GM13977 (cell line): ENCODE data around the gene MGLL.

Experiments
- DNase-seq: peaks from one replicate; pipeline ENCODE4 v3.0.0; 2012; ENCODE audit warnings: low spot score
- in situ Hi-C: fragments of 300-500 bp; cut with MboI; formaldehyde crosslinking; loops from one replicate; pipeline ENCODE4 v1.12.0; 2022; ENCODE audit warnings: low sequenced_read_pairs, low pct_unique_long_range_greater_than_20kb, mixed read lengths, inconsistent platforms; ENCODE audit not compliant: unreplicated experiment
- TF ChIP-seq, protein P1 (sequence below): IDR thresholded peaks from 2 replicates; pipeline ENCODE4 v1.5.1; 2012; ENCODE audit warnings: mild to moderate bottlenecking, control low read depth; ENCODE audit not compliant: insufficient read depth; ENCODE audit errors: extremely low read depth, missing control alignments

The MGLL gene

DNA sequence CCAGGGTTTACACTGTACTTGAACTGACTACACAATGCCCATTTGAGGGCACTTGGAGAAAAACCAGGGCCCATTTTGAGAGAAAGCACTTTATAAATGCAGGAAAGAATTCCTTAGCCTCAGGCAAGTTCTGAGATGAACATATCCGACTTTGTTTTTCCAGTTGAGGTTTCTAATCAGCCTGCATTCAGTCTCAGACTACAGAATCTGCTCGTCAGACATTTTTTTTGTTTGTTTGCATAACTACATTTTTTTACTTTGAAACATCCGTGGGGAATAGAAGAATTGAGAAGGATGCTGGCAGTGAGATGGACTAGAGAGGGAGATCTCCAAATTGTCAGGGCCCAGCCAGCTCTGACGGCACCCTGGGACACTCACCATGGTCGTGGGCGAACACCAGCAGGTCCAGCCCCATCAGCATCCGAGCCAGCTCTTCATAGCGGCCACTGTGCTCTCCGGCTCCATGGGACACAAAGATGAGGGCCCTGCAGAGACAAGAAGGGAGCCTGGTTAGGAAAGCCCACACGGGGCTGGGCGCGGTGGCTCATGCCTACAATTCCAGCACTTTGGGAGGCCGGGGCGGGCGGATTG, 40.8 kb downstream of the MGLL start:
- DNase-seq: no peak
- TF ChIP-seq, protein P1, sequence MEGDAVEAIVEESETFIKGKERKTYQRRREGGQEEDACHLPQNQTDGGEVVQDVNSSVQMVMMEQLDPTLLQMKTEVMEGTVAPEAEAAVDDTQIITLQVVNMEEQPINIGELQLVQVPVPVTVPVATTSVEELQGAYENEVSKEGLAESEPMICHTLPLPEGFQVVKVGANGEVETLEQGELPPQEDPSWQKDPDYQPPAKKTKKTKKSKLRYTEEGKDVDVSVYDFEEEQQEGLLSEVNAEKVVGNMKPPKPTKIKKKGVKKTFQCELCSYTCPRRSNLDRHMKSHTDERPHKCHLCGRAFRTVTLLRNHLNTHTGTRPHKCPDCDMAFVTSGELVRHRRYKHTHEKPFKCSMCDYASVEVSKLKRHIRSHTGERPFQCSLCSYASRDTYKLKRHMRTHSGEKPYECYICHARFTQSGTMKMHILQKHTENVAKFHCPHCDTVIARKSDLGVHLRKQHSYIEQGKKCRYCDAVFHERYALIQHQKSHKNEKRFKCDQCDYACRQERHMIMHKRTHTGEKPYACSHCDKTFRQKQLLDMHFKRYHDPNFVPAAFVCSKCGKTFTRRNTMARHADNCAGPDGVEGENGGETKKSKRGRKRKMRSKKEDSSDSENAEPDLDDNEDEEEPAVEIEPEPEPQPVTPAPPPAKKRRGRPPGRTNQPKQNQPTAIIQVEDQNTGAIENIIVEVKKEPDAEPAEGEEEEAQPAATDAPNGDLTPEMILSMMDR: no peak
- in situ Hi-C loops: no loop called here

- in situ Hi-C loops: no loop called here
- no peak for DNase-seq
- TF ChIP-seq, protein P1: no peak
Observed at GRCh38 chr3:127780536-127781400, 41.5 kb downstream of the MGLL start.

GRCh38 chr3:127779747-127780146, 42.6 kb downstream of the MGLL start:
- in situ Hi-C loops: no loop called here
- TF ChIP-seq, protein P1: no peak
- DNase-seq: peak; percentile 69

DNA sequence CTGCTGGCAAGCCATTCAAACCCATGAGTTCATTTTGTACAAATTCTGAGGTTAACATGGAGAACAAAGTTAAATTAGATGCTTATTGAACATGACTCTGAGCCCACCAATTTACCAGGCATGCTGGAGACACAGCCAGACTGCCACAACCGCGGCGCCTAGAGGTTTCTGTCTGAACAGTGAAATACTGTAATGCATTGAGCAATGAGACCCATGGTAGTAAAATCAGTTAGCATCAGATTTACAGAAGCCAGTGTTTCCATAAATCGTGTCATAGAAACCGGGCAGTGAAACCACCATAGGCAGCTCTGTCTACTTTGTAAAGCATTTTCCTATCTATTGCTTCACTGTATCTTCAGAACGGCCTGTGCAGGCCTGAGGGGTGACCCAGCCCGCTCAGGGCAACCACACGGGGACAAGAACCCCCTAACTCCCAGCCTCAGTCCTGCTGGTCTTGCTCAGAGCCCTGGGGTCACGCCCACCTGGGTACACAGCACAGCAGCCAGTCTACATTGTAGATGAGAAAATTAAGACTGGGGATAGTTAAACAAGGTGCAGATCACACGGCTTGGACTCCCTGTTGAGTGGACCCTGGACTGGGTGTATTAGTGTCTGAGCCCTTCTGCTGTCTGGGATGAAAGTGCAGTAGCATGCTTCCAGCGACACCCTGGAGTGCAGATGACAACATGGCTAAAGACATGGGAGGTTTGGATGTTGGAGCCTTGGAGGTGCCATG, 44.2 kb downstream of the MGLL start:
- in situ Hi-C loops: no loop called here
- no peak for DNase-seq
- TF ChIP-seq, protein P1: no peak

- in situ Hi-C loops: no loop called here
- DNase-seq: no peak
- TF ChIP-seq, protein P1: no peak
Observed at GRCh38 chr3:127777332-127777731, 45.0 kb downstream of the MGLL start.

- TF ChIP-seq, protein P1: no peak
- no peak for DNase-seq
Observed at GRCh38 chr3:127776347-127776746, 46.0 kb downstream of the MGLL start.

More at GRCh38 chr3:127776347-127776746, 46.0 kb downstream of the MGLL start:
- in situ Hi-C loops: no loop called here
